GM21737 (cell line): Measurements from ENCODE around the gene SSMEM1.
"Not testable (repeated sequence)": the region's sequence is repeated elsewhere in the genome, so short reads cannot be mapped to it uniquely, and the experiment has no call there.

Experiments used
- ATAC-seq: cut with Tn5 transposase; IDR thresholded peaks from one replicate; pipeline ENCODE4 v1.9.1; 2021; ENCODE audit warnings: mild to moderate bottlenecking, moderate library complexity; ENCODE audit not compliant: unreplicated experiment

SSMEM1 gene

GRCh38 chr7:130210181-130210935 is 2.7 kb downstream of the SSMEM1 start:
- ATAC-seq, result no peak

DNA sequence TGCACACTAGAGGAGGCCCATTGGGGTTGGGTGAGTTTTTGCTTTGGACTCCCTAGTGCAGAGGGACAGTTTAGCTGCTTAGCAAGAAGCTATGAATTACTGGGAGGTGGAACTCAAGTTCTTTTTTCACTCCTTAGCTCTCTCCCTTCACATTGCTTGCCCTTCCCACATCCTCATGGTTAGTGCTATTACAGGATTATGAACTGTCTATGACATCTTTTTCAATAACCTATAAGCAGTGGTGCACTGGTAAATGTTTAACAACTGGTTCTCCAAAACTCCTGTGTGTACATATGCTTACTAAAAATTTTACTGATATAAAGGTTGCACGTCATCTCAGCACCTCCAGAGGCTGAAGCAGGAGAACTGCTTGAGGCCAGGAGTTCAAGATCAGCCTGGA is 6.2 kb downstream of the SSMEM1 start:
- ATAC-seq, result no peak

- ATAC-seq, result no peak
These were observed 8.4 kb downstream of the SSMEM1 start for GRCh38 chr7:130216025-130216424.

GRCh38 chr7:130216750-130217149 is 9.1 kb downstream of the SSMEM1 start:
- ATAC-seq, result no peak

- ATAC-seq, result no peak
These were observed 11.4 kb downstream of the SSMEM1 start for GRCh38 chr7:130218806-130219620.

GRCh38 chr7:130219871-130220270 is 12.2 kb downstream of the SSMEM1 start:
- no peak for ATAC-seq

DNA sequence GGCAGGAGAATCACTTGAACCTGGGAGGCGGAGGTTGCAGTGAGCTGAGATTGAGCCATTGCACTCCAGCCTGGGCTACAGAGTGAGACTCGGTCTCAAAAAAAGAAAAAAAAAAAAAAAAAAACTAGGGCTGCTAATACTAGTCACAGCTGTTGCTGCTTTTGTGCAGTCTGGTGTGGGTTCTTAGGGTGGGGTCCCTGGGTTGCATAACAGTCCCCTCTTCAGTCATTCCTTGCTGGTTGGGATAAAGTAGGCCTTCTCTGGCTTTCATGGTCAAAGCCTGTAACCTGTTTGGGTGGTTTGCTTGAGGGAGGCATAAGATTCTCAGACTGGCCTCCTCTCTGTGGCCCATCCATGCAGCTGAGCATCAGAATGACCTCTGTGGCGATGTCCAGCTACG is 14.1 kb downstream of the SSMEM1 start:
- ATAC-seq, result no peak

DNA sequence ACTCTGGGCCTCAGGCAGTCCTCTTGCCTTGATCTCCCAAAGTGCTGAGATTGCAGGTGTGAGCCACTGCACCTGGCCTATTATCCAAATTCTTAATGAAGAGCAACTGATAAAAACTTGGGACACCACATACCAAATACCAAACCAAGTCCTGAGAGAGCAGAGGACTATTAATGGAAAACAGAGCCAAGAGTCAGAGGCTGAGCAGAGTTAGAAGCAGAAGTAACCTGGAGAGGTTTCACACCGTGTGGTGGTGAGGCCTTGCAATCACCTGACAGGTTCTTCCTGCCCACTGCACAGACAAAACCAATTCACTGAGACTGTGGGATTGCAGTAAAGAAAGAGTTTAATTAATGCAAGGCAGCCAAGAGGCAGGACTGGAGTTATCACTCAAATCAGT is 16.0 kb downstream of the SSMEM1 start:
- no peak for ATAC-seq

DNA sequence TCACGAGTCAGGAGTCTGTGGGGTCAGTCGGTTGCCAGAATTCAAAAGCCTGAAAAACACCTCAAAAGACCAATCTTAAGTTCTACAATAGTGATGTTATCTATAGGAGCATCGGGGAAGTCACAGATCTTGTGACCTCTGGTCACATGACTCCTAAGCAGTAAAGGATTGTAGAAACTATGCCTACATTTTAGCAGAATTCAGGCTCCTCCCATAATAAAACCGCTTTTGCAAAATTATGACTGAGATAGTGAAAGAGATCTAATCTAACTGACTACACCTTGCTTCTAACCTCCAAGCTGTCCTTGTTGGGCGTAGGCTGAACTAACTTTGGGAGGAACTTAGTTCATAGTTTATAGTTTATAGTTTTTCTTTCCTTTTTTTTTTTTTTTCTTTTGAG is 16.6 kb downstream of the SSMEM1 start:
- ATAC-seq, result no peak

- not testable (repeated sequence) for ATAC-seq
These were observed 17.3 kb downstream of the SSMEM1 start for GRCh38 chr7:130224923-130225322.

DNA sequence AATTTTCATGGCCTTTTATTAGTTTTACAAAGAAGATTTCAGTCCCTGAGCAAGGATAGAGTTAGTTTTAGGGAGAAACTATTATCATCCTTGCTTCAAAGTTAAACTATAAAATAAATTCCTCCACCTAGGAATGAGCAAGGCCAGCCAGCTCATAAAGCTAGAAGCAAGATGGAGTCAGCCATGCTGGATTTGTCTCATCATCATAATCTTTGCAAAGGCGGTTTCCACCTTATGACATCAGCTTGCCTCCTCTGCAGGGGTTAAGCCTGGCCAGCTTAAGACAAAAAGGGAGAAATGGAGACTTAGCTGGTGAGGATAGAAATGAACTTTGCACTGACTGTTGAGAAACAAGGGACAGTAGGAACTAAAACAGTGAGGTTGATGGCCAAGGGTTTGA is 18.7 kb downstream of the SSMEM1 start:
- ATAC-seq, result no peak

- ATAC-seq, result no peak
These were observed 20.4 kb downstream of the SSMEM1 start for GRCh38 chr7:130227883-130228575.

DNA sequence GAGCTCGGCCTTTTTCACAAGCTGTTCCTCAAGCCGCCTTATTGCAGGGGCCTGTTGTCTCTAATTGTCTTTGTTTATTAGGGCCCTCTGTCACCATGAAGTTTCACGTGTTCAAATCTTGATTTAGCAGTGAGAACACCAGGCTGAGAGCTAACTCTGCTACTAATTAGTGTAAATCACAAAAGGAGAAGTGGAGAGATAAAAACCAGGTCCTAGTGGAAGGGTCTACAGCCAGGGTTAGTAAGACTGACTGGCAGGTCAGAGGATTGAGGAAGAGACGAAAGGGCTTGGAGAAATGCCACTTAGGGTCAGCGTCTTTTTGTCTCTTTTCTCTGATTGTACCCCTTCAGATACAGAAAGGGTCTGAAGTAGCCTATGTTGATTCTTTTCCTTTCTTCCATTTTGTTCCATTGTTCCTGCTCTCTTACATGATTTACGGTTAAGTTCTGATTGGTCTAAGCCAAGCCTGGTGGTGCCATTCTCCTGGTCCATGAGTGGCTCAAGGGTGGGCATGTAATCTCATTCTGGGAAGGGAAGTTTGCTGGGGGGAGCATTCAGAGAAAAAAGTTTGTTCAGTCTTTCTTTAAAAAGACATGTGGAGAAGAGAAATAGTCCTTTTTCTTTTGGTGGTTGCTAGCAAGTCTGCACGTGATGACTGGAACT is 21.3 kb downstream of the SSMEM1 start:
- ATAC-seq, result no peak

- ATAC-seq, result not testable (repeated sequence)
These were observed 22.3 kb downstream of the SSMEM1 start for GRCh38 chr7:130229981-130230380.

DNA sequence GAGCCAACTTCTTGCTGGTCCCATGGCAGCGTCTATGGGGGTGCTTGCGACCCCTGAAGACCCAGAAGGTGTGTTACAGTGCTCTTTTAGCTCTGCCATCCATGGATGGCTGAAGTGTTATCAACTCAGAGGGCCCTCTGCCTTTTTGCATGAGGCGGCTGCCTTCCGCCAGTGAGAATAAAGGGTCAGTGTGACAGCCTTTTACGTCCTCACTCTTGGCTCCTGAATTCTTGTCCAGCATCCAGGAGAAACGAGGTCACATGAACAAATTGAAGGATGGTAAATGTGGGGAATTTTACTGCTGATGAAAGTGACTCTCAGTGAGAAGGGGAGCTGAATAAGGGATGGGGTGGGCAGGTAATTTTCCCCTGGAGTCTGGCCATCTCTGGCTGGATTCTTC is 24.1 kb downstream of the SSMEM1 start:
- ATAC-seq, result no peak

- no peak for ATAC-seq
These were observed 24.5 kb downstream of the SSMEM1 start for GRCh38 chr7:130232209-130232608.

- ATAC-seq, result no peak
These were observed 26.4 kb downstream of the SSMEM1 start for GRCh38 chr7:130234078-130234477.

DNA sequence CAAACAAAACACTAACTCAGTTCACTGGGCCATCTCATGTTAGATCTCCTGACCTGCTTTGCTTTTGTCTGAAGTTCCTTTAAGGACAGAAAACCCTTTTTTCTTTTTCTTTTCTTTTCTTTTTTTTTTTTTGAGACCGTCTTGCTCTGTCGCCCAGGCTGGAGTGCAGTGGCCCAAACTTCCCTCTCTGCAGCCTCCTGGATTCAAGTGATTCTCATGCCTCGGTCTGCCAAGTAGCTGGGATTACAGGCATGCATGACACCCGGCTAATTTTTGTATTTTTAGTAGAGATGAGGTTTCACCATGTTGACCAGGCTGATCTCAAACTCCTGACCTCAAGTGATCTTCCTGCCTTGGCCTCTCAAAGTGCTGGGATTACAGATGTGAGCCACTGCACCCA is 28.7 kb downstream of the SSMEM1 start:
- not testable (repeated sequence) for ATAC-seq

DNA sequence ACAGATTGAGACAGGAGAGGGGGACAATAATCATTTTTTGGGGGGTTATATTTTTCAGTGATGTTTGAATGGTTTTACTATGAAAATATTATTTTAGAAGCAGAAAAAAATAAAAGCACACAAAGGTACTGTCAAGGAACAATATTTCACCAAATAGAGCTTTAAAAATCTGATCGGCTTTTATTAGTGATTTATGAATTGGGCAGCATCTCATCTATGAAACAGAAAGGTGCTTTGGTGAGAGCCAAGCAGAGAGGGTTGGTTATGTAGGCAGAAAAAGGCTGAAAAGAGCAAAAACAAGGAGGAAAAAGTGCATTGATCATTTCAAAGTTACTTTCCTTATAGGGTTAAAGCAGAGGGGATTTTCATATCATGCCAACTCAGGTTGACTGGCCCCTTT is 32.6 kb downstream of the SSMEM1 start:
- no peak for ATAC-seq

GRCh38 chr7:130242198-130243014 is 34.7 kb downstream of the SSMEM1 start:
- no peak for ATAC-seq
